A549 treated with Mapracorat at 1 μM for 4 hours (cell line): ENCODE measurements around the gene SDHD. TPM values are rescaled to one million over a fixed set of nuclear protein-coding genes. Genes with fewer than 3 reads are reported as not detected.

Source experiments
- total RNA-seq: library from RNA; stranded (reverse); fragments of 200-300 nt; extraction: Qiagen RNA extraction; gene quantifications from 5 replicates; pipeline ENCODE4 v1.2.3, GENCODE V29; 2022

SDHD gene
- total RNA-seq: 65.5 to 77.6 TPM (median 68.5 TPM) in 5 replicates

DNA sequence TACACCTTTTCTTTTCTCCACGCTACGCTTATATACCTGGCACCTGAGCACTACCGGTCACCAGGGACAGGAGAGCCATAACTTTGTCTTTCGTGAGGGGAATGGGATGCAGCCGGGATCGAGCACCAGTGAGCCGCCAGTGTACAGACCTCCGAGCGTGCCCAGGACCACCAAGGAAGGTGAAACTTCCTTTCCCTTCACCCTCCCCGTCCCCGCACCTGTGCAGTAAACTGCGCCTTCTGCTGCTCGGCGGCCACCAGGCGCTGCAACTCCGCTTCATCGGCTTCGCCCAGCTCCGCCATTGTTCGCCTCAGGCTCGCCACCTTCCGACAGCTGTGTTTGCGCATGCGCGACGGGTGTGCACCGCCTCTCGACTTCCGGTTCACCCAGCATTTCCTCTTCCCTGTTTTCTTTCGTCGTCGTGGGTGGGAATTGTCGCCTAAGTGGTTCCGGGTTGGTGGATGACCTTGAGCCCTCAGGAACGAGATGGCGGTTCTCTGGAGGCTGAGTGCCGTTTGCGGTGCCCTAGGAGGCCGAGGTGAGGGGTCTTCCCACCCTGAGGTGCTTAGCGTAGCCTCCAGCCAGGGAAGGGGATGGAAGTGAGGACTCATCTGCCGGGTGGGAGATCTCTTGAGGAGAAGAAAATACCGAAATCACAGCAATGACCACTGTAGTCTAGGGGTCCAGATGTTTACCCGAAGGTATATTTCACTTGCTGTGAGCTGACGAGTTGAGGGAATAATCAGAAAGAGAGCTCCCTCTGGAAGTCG is at the start of gene SDHD, which contains the start of gene TIMM8B:
Gene SDHD, plus strand, starts transcription at position 452 of the 770 bp plus-strand sequence. Its CDS starts 35 bp downstream, at position 487.
Gene TIMM8B, minus strand, starts transcription at position 335 of the 770 bp plus-strand sequence. Its CDS starts 33 bp downstream, at position 302.

DNA sequence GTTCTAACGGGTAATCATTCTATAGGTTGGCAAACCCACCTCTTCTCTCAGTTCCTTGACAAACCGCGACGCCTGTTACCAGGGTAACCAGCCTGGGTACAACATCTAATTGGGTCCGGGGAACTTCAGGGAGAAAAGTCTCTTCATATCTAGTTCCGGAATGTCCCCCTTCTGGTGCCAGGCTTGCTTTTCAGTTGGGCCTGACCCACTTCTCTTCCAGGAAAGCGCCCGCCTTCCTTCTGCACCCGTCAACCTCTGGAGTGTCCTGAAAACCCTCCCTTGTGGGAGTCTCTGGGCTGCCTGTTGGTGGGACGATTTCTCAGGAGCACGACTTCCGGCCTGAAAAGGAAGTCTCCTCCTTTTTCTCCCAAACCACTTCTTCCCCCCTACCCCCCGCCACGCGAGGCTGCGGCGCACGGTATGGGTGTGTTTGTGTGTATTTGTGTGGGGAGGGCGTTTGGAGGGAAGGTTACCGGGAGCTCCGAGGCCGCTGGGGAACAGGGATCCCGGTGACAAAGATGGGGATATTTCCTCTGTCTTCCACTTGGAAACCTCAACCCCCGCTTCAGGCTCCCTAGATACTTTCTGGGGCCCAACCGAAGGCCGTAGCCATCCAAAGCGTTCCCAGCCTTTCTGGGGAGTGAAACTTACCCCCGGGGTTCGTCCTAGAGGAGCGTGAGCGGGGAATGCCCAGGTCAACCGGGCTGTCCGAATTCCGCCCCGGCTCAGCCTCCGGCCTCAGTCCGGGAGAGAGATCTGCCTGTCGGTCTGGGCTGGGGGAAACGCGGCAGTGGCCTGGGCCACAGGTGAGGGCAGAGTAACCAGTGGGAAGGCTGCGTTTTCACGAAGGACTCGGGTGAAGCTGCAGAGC is 12.5 kb upstream of the SDHD start, which contains the start of the genes NKAPD1 and PIH1D2:
Gene NKAPD1, plus strand, starts transcription at position 359 of the 871 bp plus-strand sequence. CDS start 1,276 bp downstream, outside the sequence.
Gene PIH1D2, minus strand, starts transcription at position 77 of the 871 bp plus-strand sequence. CDS start 843 bp downstream, outside the sequence.

Other genes with a start within 250 kb of the SDHD start
- gene ALG9, start 215.3 kb upstream of the SDHD start, total RNA-seq: 16.5 to 21.2 TPM (median 18.6 TPM) in 5 replicates
- 1.5 to 1.6 TPM (median 1.5 TPM) in 5 replicates for gene FDXACB1, start 207.7 kb upstream of the SDHD start, total RNA-seq
- 30.0 to 36.1 TPM (median 32.4 TPM) in 5 replicates for gene CFAP68, start 207.3 kb upstream of the SDHD start, total RNA-seq
- gene CRYAB, start 175.1 kb upstream of the SDHD start, total RNA-seq: 8.3 to 23.1 TPM (median 12.1 TPM) in 5 replicates
- 0.13 TPM in 1 of 5 replicates, not detected in the others for gene HSPB2, start 174.1 kb upstream of the SDHD start, total RNA-seq
- gene C11orf52, start 168.0 kb upstream of the SDHD start, total RNA-seq: 0.18 to 0.28 TPM (median 0.21 TPM) in 3 of 5 replicates, not detected in the others
- 5.8 to 9.6 TPM (median 8.7 TPM) in 5 replicates for gene DIXDC1, start 149.5 kb upstream of the SDHD start, total RNA-seq
- 25.3 to 29.9 TPM (median 28.9 TPM) in 5 replicates for gene DLAT, start 61.5 kb upstream of the SDHD start, total RNA-seq
- gene PIH1D2, start 12.9 kb upstream of the SDHD start, total RNA-seq: 0.57 to 1.2 TPM (median 0.86 TPM) in 5 replicates
- 10.7 to 16.1 TPM (median 13.8 TPM) in 5 replicates for gene NKAPD1, start 12.6 kb upstream of the SDHD start, total RNA-seq
- gene TIMM8B, start 117 bp upstream of the SDHD start, total RNA-seq: 69.5 to 77.7 TPM (median 70.9 TPM) in 5 replicates
- gene IL18, start 77.2 kb downstream of the SDHD start, total RNA-seq: 92.0 to 106 TPM (median 103 TPM) in 5 replicates
- not detected in 5 replicates for gene TEX12, start 80.5 kb downstream of the SDHD start, total RNA-seq
- gene BCO2, start 88.6 kb downstream of the SDHD start, total RNA-seq: 0.25 to 1.5 TPM (median 1.1 TPM) in 5 replicates
- 26.7 to 36.9 TPM (median 31.5 TPM) in 5 replicates for gene PTS, start 139.6 kb downstream of the SDHD start, total RNA-seq
- not detected in 5 replicates for gene PLET1, start 174.0 kb downstream of the SDHD start, total RNA-seq